GM13976 (cell line): ENCODE results near the gene HTR4.

Source experiments
- DNase-seq: peaks from one replicate; pipeline ENCODE4 v3.0.0; 2012; ENCODE audit warnings: low spot score
- CTCF ChIP-seq: IDR thresholded peaks from 2 replicates; pipeline ENCODE4 v1.5.1; 2012; ENCODE audit warnings: borderline replicate concordance, mild to moderate bottlenecking; ENCODE audit not compliant: insufficient read depth; ENCODE audit errors: extremely low read depth, missing control alignments, control extremely low read depth
- in situ Hi-C: fragments of 300-500 bp; cut with MboI; formaldehyde crosslinking; loops from one replicate; pipeline ENCODE4 v1.12.0; 2022; ENCODE audit warnings: low sequenced_read_pairs, mixed read lengths, inconsistent platforms; ENCODE audit not compliant: unreplicated experiment

The HTR4 gene

GRCh38 chr5:148438933-148439332, 215.4 kb downstream of the HTR4 start:
- DNase-seq = no peak
- TF ChIP-seq CTCF = no peak
- in situ Hi-C loops = no loop called here

- no peak for DNase-seq
- no peak for TF ChIP-seq CTCF
- in situ Hi-C loops = no loop called here
These were observed 217.1 kb downstream of the HTR4 start for GRCh38 chr5:148437249-148437648.

- TF ChIP-seq CTCF = no peak
- DNase-seq = no peak
- in situ Hi-C loops = no loop called here
These were observed 218.3 kb downstream of the HTR4 start for GRCh38 chr5:148436029-148436428.

- TF ChIP-seq CTCF = no peak
- no peak for DNase-seq
- in situ Hi-C loops = no loop called here
These were observed 220.5 kb downstream of the HTR4 start for GRCh38 chr5:148433826-148434225.
